Bone marrow (tissue), 2 donors: ENCODE data around the gene BCAS1.
"Not testable (repeated sequence)": the region's sequence is repeated elsewhere in the genome, so short reads cannot be mapped to it uniquely, and the experiment has no call there.

Source experiments
- DNase-seq, 2 donors: peaks; one replicate each; lab custom pipeline; 2025; lab: John Stamatoyannopoulos, UW

The BCAS1 gene

DNA sequence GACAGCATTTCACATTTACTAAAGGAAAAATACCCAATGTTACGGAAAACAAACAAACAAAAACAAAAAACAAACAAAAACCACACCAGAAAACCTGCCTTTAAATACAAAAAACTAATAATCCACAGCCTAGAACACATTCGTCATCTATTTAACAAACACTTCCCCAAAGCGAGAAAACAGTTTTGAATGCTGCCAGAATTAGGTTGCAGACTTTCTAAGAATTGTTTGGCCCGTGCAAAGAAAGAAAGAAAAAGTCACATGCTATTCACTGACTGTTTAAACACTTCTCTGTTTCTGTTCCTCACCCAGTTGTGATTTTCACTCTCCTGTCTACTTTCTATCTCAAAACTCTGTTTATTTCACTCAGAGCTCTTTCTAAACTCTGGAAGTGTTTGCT, 52.5 kb downstream of the BCAS1 start:
- DNase-seq: no peak

DNA sequence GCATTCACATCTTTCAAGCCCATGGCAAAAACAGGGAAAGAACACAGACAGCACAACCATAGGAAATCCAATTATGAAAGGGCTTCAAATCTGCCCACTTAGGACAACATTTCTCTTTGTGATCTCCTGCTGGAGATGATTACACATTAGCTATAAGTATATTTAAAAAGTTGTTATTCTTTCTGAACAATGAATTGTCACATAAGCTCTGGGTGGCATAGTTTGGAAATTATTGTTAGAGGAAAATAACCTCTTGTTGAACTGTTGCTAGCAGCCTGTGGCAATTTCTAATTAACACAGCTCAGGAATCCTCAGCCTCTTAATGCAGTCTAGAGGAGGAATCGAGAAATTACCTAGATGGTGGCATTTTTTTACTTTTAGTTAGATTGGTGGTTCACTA, 54.9 kb downstream of the BCAS1 start:
- no peak for DNase-seq

DNA sequence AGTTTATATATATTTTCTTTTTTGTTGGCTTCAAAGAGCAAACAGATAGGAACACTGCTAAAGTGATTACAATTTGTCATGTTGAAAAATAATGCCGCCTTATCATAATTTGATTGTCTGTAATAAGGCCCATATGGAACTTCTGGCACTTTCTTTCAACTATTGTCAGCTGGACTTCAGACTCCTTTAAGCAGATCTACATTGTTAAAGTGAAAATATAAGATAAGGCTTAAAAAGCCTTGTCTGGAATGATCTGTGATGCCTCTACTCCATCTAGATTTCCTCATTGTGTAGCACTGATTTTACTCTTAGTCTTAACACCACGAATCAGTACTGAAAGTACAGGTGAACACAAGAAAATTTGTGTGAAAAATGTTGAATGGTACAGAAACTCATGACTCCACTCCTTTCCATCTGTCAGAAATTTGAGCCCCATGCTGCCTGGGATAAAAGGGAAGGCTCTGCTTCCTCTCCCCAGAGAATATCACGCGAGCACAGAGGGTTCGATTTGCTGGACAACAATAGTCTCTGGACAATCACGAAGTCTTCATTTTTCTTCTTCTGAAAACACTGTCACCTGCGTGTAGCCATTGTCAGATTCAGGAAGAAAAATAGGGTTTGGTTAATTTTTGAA, 56.0 kb downstream of the BCAS1 start:
- no peak for DNase-seq

DNA sequence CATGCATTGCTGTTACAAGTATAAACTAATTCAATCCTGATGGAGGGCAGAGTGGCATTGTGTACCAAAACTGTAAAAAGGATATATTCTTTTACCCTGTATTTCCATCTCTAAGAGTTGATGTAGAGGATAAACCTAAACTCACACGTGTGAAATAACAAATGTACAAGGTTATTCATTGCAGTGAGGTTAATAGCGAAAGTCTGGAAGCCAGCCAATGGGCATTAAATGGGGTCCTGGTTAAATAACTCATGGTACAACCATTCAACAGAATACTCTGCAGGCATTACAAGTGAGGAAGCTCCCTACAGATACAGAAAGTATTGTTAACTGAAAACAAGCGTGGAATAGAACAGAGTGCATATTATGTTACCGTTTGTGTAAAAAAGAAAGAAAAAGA, 56.9 kb downstream of the BCAS1 start:
- no peak for DNase-seq

DNA sequence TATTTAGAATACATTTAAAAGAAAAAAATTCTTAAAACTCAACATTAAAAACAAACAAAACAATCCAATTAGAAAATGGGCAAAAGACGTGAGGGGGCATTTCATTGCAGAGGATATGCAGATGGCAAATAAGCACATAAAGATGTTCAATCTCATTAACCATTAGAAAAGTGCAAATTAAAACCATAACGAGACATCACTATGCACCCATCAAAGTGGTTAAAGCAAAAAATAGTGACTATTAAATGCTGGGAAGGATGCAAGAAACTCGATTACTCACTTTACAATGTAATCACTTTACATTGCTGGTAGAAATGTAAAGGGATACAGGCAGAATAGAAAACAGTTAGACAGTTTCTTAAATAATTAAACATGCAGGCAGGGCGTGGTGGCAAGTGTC, 59.0 kb downstream of the BCAS1 start:
- no peak for DNase-seq

DNA sequence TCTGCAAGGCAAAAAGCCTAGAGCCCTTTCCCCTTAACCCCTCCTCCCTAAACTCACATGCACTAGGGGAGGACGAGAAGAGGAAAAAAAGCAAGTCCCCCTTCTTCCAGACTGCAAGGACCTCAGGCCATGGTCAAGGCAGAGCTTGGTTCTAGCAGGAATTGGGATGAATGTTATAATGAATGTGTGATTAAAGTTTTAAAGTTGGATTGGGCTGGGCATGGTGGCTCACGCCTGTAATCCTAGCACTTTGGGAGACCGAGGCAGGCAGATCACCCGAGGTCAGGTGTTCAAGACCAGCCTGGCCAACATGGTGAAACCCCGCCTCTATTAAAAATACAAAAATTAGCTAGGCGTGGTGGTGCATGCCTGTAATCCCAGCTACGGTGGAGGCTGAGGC, 64.2 kb downstream of the BCAS1 start:
- DNase-seq: not testable (repeated sequence)

DNA sequence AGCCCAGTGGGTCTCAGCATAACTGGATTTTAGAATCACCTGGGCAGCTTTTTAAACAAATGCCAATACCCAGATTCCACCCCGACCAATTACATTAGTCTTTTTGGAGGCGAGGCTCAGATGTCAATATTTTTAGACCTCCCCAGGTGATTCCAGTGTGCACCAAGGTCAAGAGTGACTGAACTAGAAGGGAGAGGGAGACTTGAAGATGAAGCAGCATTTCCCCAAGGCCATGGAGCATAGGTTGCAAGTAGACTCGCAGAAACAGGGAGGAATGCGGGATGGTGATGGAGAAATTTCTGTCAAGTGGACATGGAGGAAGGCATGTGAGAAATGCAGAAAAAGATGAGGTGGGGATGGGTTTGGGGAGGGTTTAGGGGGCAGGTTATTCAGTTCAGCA, 64.9 kb downstream of the BCAS1 start:
- no peak for DNase-seq

DNA sequence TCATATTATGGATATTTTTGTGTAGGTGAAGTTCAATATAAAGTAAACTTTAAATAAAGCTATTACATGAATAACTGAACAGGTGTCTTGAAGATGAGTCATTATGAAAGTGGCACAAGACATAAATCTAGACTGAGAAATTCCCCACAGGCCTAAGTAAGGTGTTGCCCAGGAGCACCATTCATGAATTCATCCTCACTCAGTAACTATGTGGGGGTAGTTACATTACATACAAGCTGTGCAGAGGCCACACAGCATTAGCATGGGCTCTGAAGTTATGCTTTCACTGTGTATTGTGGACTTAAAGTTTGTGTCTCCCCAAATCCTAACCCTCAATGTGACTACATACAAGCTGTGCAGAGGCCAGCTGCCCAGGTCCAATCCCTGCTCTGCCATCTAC, 65.9 kb downstream of the BCAS1 start:
- no peak for DNase-seq

DNA sequence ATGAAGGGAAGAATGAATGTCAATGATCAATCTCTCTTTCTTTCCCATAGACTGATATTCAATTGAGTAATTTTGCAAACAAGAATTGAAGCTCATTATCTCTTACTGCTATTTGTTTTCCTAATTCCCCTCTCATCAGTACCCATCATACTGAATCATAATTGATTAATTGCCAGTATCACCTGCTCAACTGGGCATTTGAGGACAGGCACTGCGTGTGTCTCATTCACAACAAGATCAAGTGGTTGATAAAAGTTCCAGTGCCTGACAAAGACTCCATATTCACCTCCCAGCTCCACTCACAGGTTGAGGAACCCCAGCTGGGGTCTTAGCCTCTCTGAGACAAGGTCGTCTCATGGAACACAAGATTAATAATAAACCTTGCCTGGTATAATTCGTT, 67.7 kb downstream of the BCAS1 start:
- DNase-seq: no peak

DNA sequence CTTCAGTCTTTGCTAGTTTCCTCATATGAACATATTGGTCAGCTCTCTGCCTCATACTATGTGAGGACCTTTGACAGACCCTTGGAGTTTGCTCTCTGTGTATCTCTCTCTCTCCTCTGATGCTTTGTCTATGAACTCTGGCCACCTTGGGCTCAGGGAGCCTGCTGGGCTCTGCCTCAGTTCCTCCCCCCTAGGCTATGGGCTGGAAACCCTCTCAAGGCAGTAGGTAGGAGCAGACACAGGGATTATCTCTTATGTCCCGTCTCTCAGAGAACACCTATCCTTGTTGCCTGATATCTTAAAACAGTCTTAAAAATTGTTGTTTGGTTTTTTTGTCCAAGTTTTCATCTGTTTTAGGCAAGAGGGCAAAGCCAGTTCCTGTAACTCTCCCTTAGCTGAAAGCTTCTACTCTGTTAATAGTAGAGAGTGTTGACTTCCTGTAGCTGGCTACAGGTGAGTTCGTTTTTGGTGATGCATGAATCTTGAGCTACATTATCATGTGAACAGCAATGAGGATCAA, 68.3 kb downstream of the BCAS1 start:
- DNase-seq: no peak

DNA sequence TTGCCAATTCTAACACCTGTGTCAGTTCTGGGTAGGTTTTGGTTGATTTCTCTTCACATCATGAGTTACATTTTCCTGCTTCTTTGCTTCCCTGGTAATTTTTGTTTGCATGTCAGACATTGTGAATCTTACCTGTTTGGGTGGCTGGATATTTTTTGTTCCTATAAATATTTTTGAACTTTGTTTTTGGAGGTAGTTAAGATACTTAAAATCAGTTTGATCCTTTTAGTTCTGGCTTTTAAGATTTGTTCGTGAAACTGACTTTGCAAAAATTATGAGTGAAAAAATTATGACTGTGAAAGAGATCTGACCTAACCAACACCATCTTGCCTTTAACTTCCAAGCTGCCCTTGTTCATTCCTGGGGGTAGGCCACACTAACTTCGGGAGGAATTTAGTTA, 69.5 kb downstream of the BCAS1 start:
- no peak for DNase-seq

DNA sequence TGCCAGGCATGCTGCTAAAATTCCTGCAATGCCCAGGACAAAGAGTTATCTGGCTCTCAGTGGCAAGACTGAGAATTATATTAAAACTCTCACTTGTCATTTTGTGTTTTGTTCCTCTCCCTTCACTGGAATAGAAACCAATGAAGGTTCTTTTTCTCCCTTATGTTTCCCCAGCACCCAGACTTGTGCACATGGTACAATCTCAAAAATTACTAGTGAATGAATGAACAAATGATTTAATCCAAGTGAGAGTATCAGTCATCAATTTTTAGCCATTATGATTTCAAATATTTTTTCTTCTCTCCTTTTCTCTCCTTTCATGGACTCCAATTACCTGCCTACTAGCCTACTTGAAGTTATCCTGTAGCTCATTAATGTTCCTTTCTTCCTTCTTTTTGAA, 70.1 kb downstream of the BCAS1 start:
- DNase-seq: no peak

DNA sequence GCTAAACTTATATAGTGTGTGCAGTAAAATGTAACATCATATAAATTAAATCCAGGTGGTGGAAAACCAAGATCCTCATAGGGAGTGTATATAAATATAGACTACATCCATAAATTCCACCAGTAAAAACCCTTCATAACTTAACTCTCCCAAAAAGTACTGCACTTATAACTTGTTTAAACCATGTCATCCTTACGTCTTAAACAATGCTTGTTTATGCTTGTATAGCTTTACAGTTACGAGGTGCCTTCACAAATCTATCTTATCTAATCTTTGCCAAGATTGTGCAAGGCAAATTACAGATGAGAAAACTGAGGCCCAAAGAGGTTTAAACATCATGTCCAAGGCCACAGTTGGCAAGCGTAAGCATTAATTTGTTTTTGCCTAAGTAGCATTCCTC, 71.3 kb downstream of the BCAS1 start:
- no peak for DNase-seq

DNA sequence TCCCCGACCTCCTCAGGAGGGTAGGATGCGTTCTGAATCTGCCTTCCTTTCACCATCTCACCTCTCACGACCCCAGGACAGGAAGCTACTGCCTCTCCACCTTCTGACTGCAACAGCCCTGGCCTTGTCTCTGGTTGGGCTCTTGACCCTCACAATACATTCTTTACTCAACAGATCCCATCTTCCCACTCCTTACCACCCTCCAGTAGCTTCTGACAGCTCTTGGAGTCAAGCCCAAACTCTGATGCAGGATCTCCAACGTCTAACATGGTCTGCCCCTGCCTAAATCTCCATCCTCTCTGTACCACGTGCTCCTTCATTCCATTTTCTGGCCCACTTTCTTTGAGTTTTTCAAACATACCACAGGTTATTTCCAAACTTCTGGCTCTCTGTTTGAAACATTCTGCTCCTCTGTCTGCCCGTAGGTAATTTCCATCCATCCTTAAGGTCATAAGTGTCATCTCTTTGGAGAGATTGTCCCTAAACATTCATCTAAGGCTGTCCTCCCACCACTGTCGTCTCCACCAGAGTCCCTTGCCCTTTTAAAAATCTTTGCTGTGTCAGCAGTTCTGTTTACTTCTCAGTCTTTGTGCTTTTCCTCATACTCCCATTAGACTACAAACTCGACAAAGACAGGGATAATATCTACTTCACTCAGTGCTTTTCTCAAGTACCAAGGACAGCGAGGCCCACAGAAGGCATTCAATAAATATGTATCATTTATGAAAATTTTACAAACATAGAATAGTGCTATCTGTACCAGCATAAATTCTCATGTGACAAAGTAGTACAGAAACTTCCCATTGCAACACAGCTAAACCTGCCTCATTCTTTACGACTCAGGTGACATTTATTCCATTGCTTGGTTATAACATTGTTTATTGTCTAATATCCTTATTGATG, 73.6 kb downstream of the BCAS1 start:
- DNase-seq: no peak

DNA sequence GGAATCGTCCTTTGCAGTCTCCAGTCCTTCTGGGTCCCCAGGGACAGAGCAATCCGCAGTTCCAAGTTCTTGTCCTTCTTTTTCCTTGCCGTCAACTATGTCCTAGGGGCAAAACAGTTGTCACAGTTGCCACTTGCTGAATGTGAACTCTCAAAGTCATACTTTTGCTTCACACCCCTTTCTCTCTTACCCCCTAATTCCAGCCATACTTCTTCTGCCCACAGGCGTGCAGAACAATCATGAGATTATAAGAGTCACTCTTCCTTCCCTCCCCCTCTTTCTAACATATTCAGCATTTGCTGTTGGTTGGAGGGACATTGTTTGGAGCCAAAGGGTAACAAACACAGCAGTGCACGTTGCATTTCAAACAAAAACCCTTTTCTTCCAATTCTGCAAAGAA, 74.4 kb downstream of the BCAS1 start:
- DNase-seq: no peak

DNA sequence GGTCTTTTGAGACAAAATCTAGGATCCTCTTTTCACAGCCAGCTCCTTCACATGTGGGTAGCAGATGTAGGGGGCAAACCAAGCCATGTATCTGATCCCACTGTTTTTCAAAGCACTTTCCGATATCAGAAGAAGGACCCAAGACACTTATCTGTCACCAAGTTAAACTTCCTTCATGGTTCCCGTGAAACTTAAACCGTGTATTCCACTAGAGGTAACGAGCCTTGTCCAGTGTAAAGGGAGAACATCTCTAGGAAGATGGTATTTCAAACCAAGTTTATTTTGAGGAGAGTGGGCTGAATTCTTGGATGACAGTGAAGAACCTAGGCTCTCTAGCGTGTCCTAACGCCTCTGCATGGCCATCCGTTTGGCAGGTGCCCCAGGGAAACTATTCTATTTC, 76.3 kb downstream of the BCAS1 start:
- DNase-seq: no peak

DNA sequence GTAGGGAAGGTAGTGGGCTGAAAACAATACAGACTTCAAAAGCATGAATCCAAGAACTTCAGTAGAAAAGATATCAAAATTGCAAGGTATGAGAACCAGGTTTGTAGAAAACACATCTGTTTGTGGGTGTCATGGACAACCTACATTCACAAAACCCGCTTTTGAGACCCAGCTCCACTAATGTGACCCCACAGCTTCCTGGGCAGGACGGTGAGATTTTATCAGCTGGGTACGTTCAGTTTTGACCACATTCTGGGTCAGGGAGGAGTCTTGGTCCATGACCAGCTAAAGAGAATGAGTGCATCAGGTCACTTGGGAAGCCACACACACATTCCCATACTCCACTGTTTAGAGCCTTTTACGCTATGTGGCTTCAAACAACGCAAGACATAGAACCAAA, 77.1 kb downstream of the BCAS1 start:
- DNase-seq: no peak

DNA sequence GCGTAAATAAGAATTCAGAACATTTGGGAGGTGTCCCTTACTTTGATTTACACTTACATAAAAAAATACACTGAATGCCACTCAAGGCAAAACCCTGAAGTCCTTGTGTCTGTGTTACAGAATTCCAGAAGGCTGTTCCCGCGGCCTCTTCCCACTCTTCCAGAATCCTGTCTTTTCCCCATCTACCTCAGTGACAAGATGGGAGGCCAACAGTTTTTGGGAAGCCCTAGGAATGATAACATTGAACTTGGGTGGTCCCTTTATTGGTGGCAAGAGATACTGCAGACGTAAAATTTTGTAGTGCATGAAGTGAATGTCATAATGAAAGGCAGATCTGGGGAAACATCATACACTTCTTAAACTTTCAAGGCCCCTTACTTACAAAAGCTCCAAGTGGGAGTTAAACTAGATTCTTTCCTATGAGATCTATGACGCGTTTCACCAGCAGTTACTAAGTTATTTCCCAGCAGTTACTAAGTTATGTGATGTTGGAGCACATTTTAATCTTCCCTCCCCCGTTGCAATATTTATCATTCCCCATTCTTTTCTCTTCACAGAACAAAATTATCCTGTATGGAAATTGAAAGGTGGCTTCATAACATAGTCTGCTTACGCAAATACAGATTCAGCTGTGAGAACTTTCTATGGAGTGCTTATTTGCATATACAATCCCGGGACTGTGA, 79.5 kb downstream of the BCAS1 start:
- DNase-seq: no peak

DNA sequence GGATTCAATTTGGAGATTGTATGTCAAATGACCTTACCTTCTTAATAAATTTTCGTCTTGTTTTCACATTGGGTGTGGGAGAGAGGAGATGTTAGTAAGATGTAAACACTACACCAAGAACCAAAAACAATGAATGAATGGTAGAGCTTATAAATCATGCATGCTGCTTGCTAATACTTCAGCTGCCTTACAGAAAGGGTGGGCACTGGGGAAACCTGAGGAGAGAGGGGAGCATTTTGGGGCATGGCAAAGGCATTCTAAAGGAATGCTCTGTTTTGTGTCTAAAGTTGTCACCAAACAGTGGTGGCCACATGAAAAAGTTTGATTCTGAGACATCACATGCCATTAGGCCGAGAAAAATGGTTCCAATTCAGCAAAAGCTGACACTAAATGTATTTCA, 80.4 kb downstream of the BCAS1 start:
- DNase-seq: no peak

DNA sequence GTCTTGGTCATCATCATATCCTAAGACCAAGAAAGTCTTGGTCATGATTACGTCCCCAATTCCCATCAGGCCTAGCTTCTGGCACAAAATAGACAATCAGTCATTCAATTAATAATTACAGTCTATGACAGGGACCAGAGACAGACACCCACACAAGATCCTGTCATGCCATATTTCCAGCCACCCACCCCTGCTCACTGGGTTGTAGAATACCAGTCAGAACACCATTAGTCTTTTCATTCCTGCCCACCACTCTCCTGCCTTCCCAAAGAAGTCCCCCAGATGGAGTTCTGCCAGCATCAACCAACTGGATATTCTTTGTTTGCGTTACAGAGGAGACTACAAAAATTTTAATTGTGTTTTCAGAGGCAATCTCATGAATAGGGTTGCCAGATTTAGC, 81.0 kb downstream of the BCAS1 start:
- no peak for DNase-seq

DNA sequence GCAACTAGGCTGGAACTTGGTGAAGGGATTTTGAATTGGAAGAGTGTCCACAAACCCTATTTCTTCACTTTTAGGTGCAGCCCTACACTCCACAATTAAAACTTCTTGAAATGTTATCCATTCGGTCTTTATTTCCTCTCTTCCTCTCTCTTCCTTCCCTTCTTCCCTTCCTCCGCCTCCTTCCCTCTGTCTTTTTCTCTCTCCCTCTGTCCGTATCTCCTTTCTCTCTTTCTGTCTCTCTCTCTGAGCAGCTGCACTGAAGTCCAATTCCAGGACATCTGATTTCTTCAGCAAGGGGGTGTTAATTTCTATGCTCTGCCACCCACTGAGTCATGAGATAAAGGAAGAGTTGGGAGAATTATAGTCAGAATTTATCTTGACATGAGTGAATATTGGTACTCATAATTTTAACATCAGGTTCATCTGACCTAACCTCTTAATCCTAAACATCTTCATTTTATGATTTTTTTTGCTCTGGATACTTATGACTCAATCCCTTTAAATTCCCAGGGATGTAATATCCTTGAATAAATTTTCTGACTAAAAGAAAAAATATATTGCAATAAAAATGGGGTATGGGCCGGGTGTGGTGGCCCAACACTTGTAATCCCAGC, 84.2 kb downstream of the BCAS1 start:
- no peak for DNase-seq

DNA sequence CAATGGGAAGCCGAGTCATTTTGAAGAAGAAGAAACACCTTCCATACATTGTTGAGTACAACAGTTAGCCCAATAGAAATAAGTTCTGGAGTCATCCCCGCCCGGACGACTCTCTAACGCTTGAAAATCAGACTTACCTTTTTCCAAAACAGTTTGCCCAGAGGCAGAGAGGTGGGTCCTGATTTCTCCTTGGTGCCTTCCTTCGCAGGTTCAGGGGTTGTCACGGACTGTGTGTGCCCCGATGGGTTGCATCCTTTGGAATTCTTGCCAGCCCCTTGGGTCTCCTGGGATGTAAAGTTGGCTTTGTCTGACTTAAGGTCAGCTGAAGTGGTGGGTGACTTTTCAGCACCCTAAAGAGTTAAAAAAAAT, 85.3 kb downstream of the BCAS1 start:
- no peak for DNase-seq
